Amniotic stem cell (primary cell): Measurements from ENCODE around the gene ITPR1.

Experiments
- DNase-seq: peaks from one replicate; lab custom pipeline; 2025; lab: John Stamatoyannopoulos, UW

The ITPR1 gene

DNA sequence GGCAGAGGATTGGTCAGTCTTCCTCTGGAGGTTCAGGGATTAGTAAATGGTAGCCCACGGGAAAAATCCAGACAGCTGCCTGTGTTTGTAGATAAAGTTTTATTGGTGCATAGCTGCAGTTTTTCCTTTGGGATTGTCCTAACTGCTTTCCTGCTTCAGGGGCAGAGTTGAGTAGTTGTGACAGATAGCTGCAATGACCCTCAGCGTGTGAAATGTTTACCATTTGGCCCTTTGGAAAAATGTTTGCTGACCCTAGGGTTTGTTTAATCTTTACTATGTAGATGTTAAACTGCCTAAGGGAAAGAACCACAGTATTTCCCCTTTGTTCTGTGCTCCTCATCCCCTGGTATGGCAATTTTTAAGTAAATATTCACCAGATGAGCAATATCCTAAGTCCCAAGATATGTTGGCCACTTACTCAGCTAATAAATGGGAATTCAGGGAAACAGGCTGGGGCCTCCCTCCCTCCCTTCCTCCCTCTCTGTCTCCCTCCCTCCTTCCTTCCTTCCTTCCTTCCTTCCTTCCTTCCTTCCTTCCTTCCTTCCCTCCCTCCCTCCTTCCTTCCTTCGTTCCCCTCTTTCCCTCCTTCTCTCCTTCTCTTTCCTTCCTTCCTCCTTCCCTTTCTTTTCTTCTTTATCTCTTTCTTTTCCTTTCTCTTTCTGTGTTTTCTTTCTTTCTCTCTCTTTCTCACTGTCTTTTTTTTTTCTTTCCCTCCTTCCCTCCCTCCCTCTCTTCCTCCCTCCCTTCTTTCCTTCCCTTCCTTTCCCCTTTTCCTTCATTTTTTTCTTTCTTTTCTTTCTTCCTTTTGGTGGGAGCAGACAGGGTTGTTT, 251.5 kb downstream of the ITPR1 start:
- DNase-seq = no peak

DNA sequence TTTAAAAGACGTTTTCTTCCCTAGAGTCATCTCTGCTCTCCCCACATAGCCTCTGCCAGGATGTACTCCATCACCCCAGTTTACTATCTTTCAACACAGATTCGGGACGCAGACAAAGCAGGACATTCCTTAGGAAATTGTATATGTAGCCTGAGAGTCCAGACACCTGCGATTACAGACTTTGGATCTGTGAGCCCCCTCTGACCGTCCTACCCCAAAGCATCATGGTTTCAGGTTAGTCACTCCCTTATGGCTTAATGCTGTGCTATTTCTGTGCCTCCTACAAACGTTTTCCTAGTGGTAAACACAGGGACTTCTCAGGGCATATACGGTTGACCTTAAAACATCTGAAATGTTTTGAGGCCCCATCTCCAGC, 252.1 kb downstream of the ITPR1 start:
- no peak for DNase-seq

DNA sequence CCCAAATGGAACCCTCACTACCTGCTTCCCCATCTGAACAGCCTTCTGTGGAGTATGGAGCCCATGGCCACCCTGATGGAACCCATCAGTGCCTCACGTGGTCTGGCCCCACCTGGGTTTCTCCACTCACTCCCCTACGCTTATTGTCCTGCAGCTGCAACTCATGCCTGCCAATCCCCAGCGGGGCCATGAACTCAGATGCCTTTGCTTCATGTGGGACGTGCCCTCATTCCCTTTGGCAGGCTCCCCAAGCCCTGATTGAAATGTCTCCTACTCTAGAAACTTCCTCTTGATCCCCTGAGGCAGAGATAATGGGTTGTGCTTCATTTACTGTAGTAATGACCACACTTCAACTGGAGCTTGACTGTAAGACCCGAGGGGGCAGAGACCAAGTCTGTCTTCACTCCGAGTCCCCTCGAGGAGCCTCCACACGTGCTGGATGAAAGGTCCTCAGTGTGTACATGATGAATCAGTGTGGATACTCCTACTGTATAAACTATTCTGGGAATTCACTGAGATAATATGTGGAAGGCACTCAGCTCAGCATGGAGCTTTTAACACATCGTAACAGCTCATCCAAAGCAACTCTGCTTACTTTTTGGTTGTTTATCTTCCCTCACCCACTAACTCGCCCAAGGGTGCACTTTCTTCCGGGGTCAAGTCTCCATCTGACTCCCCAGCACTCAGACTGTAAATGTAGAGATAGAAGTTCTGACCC, 253.3 kb downstream of the ITPR1 start:
- no peak for DNase-seq

DNA sequence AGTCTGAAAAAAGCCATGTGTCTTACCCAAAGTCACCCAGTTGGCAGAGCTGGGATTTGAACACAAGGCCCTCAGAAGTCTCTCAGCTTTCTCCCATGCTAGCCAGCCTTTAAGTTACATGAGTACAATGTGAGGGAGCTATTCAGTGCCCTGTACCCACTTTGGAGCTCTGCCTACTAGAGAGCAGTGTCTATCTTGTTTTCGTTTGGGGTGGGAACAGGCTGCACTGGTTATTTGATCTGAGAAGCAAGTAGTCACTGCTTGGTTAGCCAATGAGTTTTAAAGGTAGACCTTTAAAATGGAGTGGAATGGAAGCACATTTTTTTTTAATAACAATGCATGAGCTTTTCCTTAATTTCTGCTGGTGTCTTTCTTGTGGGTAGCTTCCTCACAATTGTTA, 255.0 kb downstream of the ITPR1 start:
- no peak for DNase-seq

DNA sequence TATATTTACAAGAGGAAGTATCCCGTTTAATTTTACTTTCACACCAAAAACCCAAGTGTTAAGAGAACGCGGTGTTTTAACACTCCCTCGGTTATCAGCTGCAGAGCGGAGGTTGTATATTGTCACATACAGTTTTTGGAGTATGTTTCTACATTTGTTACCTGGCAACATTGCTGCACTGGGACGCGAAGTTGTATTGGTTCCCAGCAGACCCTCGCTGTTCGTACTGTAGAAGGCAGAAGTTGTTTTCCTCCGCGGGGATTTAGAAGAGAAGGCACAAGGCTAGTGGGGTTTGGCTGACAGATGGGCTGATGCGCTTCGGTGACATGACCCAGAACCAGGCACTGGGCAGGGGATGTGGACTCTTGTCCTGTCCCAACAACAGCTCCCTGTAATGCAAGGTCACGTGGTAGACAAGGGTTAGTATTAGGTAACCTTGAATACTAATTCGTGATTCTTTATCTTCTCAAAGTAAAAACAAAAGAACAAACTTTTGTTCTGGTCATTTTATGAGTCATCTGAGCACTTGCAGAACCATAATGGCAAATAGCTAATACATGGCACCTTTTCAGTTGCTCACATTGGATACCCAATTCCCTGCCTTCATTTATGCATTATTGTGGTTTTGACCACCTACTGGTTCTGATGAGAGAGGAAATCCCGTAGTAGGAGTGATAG, 255.7 kb downstream of the ITPR1 start:
- DNase-seq = no peak

DNA sequence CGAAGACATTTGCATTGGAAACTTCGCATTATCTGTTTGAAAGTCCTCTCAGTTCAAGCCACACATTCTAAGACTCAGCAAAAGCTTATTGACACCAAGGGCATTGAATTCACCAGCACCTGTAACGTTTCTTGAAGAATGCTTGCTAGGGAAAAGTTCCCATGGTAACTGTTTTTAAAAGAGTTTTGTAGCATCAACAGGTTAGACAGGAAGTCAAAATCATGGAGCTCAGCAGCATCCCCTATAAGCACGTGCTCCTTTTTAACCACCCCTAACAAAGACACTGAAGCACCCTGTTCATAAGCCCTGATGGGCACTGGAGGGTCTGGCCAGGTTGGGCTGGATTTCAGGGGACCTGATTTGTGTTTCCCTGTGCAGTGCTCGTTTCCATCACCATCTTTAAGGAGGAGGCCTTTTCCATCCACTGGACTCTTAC, 256.4 kb downstream of the ITPR1 start:
- DNase-seq = no peak

DNA sequence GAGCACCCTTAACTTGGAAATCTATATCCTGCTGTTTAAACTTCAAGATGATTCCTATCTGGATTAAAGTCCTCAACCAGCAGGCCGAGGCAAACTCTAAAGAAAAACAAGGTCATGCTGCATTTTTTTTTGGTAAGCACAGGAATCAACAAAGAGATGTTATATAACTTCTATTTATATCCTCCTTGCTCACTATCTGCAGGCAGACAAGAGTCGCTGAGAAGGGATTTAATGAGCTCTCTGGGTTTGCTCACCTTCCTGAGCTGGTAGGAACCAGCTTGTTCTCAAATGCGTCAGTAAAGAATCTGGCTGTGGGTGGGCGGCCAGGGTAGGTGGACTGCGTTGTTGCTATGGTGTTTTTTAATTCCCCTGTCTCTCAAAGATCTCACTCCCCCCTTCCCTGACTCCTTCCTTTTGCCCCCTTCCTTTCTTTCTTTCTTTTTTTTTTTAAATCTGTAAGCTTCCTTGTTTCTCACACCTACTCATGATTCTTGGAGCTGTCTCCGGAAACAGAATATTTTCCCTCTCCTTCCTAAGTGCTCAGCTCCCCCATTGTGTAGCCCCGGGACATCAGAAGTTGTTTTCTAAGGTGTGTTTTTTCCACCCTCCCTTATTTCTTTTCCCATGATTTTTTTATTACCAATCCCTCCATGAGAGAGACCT, 257.3 kb downstream of the ITPR1 start:
- no peak for DNase-seq

DNA sequence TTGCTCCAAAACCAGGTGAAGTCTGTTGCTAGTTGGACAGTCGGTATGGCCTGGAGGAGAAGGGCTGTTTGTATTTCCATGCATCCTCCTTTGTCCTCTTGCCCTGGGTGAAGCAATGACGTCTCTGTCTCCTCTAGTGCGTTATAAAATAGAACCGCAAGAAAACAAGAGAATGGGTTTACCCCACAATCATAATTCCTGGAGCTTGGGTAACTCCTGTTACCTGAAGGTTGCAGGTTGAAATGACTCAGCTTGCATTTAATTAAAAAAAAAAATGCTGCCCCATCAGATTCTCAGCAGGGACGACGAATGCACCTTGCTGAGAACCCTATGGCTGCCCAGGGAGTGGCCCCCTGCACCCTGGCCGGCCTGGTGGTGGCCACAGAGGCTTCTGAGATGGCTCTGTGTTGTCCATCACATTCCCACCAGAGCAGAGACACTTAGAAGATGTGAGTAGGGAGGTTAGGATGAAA, 257.9 kb downstream of the ITPR1 start:
- DNase-seq = no peak

DNA sequence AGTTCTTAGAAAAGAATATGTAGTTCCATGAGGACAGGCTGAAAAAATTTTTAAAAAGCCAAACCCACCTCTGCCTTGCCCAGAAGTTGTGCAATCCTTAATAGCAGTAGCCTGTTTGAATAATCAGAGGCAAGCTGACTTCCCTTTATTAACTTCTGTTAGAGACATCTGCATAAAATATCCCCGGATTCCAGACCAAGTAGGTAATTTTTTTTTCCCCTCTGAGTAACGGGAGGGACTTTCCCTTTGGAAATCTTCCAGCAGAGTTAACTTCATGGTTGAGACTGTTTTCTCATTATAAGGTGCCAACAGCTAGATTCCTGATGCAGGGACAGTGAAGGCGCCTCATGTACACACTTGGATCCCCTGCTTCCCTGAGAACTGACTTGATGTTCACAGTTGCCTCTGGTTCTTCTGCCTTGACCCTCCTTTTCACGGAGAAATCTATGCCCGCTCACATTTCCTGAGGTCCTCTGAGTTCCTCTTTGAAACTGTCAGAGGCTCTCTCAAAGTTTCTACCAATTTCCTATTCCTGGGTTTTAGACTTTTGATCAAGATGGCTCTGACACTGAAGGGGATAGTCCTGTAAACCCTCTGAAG, 258.5 kb downstream of the ITPR1 start:
- DNase-seq = no peak

DNA sequence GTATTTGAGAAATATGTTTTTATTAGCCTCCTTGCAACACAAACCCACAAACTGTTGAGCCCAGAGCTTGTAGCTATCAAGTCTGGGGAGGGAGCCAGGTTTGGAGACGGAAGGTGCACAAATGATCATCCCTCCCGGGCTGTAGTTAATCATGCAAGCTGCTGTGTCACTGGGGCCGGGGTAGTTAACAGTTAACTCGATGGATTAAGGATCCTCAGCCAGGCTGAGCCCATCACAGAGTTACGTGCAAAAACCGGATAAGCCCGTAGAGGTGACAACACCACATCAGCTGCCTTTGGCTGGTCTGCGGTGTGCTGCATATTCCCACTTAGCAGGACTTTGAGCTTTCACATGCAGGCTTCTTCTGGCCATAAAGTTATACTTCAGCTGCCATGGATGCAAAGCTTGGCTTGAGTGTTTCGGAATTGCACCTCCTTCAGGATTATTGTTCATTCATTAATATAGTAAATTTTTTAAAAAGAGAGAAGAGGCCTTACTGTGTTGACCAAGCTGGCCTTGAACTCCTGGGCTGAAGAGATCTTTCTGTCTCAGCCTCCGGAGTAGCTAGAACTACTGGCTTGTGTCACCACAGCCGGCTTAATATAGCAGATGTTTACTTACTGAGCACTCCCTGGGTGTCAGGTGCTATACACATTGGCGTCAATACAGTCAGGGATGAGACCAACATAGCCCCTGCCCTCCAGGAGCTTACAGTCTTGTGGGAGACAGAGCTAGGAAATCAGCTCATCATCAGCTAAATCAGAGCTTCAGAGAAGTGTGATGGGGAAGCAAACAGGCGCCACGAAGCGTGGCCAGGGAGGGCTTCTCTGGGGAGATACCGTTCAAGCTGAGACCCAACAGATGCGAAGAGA, 259.3 kb downstream of the ITPR1 start:
- DNase-seq = no peak

DNA sequence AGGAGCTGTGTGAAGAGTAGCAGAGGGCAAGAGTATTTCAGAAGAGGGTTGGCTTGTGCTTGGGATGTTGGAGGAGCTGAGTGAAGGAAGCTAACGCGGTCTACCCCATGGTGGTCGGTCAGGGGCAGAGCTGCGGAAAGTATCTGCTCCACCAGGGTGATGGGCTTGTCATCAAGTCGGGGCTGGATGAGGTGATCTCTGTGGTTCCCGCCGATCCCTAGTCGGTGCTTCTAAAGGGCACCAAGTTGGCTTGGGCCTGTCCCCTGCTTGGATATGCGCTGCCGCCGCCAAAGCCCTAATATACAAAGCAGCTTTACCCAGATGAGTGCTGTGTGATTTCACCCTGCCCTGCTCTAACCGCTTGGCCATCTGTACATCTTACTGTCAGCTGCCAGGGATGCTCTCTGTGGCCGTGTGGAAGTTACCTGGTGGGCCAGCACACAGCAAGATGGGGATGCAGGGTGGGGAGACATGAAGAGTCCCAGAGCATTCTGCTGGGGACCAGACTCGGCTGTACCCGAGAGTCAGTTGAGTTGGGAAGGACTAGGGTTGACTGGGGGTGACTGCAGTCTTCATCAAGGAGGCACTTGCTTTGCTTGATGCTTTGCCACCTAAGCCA, 260.0 kb downstream of the ITPR1 start:
- DNase-seq = no peak

DNA sequence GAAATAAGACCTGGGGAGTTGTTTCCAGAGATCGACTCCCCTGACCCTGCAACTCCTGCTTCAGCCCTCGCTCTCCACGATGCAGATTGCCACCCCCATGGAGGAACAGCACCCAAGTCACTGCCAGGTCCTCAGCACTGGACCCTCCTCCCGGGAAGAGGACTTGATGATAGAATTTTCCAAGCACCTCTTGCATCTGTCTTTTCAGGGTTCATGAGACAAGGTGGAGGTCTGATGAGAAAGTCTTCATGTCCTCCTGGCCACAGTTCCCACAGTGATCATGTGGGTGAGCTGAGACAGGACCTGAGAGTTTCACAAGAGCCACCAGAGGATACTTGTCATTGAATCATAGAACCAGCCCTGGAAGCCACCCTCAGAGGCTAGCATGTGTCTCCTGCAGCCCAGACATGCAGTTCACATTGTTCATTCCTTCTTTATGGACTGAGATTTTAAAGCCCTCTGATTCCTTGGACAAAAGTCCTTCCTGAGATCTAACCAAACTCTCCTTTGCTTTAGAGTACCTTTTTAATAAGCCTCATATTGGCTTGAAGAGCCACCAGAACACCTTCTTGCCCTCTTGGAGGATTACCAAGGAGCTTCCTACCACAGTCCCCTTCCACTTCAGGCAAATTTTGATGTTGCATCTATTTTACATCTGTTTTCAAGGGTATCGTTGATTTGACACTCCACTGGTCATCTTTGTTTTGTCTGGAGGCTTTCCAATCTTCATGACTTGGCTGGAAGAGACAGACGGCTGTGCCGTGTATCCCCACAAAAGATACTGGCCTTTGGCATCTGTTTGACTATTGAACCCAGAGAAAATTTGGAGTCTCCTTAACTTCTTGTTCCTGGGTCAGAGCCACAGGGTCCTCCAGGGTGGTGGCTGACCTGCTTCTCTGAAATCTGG, 261.3 kb downstream of the ITPR1 start:
- no peak for DNase-seq

DNA sequence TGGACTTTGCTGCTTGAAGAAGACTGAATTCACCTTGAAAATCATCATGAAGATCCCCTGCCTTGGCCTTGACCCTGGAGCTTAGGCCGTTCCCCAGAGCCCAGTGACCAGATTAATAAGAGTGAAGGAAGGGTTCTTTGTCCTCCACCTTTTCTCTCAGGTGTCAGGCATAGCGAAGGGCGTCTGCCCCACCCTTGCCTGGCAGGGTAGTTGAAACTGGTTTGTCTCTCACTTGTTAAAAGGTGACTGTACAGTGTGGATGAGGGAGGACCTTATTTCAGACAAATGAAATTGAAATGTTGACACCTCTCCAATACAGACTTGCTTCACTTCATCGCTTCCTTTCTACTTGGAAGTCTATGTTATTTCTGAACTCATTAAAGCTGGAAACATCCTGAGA, 262.4 kb downstream of the ITPR1 start:
- no peak for DNase-seq

DNA sequence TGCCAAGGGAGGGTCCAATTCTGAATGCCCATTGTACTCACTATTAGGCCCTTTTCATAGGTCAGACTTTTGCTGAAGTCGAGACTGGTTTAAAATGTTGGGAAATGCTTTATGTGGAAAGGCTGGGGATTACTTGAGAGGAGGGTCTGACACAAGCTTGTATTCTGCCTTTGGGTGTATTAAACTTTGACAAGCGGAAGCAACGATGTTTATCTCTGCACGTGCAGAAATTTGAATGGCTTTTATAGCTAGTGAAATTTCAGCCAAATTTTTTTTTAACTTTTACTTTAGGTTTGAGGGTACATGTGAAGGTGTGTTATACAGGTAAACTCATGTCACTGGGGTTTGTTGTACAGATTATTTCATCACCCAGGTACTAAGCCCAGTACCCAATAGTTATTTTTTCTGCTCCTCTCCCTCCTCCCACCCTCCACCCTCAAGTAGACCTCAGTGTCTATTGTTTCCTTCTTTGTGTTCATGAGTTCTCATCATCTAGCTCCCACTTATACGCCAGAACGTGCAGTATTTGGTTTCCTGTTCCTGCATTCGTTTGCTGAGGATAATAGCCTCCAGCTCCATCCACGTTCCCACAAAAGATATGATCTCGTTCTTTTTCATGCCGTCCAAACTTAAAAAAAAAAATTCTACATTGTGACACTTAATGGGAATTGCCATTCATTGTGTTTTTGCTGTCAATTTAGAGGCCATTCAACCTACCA, 263.1 kb downstream of the ITPR1 start:
- DNase-seq = no peak

DNA sequence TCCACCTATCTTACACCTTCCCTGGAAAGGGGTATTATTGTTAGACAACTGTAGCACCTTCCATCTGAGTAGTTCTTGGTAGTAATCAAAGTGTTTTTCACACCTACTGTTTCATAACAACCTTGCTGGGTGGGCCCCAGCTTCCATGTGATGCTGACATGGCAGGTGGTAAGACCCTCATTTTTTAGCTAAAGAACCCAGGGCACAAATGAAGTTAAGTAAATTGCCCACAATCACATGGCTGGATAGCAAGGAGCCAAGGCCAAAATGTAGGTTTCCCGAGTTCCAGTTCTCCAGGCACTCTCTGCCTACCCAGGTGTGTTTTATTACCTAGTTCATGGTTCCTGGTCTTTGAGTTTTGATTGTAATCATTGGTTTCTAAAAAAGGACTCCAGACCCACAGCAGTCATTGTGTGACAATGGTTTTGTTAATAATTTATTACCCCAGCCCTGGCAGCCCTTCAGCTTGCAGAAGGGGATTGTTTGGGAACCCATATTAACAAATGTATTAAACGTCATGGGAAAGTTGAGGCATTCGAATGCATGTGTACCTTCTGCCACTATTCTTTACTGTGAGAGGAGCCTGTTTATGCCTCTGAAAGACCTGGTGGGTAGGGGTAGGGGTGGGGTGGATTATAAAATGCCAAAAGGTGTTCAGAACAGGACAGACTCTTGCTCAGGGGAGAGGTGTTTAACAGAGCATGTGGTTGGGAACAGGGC, 263.9 kb downstream of the ITPR1 start:
- no peak for DNase-seq

DNA sequence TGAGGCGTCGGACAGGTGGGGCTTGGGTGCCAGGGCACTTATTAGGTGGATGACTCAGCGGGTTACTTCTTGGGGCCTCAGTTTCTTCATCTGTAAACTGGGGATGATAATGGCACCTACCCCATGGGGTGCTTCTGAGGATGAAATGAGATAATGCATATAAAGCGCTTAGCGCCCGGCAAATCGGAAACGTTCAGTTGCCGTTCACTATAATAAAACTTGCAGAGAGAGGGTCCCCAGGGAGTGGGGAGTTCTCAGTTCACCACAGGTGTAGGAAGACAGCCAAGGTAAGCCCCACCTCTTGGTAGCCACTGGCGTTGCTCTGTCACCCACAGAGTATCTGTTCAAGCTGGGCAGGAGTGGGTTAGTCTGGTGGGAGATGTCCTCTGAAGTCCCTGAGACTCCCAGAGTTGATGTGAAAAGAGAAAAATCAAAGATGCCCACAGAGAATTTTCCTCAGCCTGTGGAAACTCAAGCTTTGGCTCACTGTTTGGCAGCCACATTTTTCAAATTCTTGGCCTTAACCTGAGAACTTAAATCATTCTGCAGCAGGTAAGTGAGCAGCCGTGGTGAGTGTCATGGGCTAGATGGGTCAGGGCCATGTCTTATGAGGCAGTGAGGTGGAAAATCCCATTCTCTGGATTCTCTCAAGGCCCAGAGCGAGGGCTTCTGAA, 264.6 kb downstream of the ITPR1 start:
- DNase-seq = no peak

DNA sequence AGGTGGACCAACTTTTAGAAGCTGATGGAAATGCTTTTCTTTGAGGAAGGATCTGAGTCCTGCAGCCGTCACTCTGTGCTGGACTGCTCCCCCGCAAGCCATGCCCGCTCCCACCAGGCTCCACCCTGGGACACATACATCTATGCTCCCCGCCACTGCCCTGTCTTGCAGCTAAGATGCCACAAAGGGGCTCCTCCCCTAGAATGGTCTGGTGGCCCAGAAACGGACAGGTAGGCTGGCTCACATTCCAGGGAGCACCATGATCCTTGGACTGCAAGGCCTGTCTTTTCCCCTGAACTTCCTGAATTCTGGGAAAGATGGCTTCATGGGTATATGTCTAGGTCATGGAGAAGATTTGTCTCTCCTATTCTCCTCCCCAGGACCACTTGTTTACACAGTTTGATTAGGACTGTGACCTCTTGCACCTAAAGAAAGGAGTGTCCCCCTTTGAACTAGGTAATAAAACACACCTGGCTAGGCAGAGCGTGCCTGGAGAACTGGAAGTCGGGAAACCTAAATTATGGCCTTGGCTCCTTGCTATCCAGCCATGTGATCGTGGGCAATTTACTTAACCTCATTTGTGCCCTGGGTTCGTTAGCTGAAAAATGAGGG, 265.2 kb downstream of the ITPR1 start:
- DNase-seq = no peak
